H1 (cell line): Measurements from ENCODE around the gene SLC19A1. TPM values are rescaled to one million over a fixed set of nuclear protein-coding genes. Genes with fewer than 3 reads are reported as not detected.

ENCODE experiments used
- CTCF ChIA-PET: fragments of 300-600 bp; sonication (Branson Sonifier 250); formaldehyde crosslinking; loops from one replicate; lab custom pipeline; 2021; ENCODE audit not compliant: partially characterized antibody; lab: Charles Lee
- POLR2A ChIA-PET: fragments of 300-600 bp; sonication (Branson Sonifier 250); formaldehyde crosslinking; loops from one replicate; lab custom pipeline; 2021; ENCODE audit warnings: inconsistent platforms; ENCODE audit not compliant: partially characterized antibody; lab: Charles Lee
- DNase-seq, 2 experiments: peaks; one replicate each; pipeline versions ENCODE4 v3.0.0 to v3.0.0-alpha.2; 2010 to 2022; ENCODE audit warnings: low spot score in 2 of 2, low read depth in 1 of 2, mixed read lengths in 1 of 2
- FAIRE-seq: peaks from 2 replicates; lab custom pipeline; 2011; peaks lifted over from hg19 to GRCh38; lab: Jason Lieb, UNC
- H2AFZ ChIP-seq: 2 replicates; pipeline ENCODE4 v1.8.1; 2012; ENCODE audit warnings: low read length, inconsistent platforms
- H2AK5ac ChIP-seq: 2 replicates; pipeline ENCODE4 v1.6.1; 2013; ENCODE audit warnings: low read depth, low read length
- H2BK120ac ChIP-seq: replicated peaks from 2 replicates; pipeline ENCODE3; 2013; ENCODE audit warnings: low read depth, low read length, inconsistent platforms
- H2BK12ac ChIP-seq: 2 replicates; pipeline ENCODE4 v1.6.1; 2013; ENCODE audit warnings: low read depth, low read length
- H2BK15ac ChIP-seq: 2 replicates; pipeline ENCODE4 v1.6.1; 2013; ENCODE audit warnings: low read length
- H2BK20ac ChIP-seq: 2 replicates; pipeline ENCODE4 v1.6.1; 2013; ENCODE audit warnings: low read length
- H2BK5ac ChIP-seq: 2 replicates; pipeline ENCODE4 v1.6.1; 2013; ENCODE audit warnings: low read depth, low read length
- H3K14ac ChIP-seq: 2 replicates; pipeline ENCODE4 v1.6.1; 2013; ENCODE audit warnings: inconsistent platforms; ENCODE audit not compliant: insufficient read length
- H3K18ac ChIP-seq: 2 replicates; pipeline ENCODE4 v1.6.1; 2013; ENCODE audit warnings: low read length; ENCODE audit errors: extremely low read depth
- H3K23ac ChIP-seq: 2 replicates; pipeline ENCODE4 v1.6.1; 2013; ENCODE audit warnings: inconsistent platforms; ENCODE audit not compliant: insufficient read length
- H3K23me2 ChIP-seq: 2 replicates; pipeline ENCODE4 v1.6.1; 2013; ENCODE audit warnings: low read depth, low read length
- H3K27ac ChIP-seq: 2 replicates; pipeline ENCODE4 v1.6.1; 2011; ENCODE audit warnings: low read depth, low read length, inconsistent platforms
- H3K27me3 ChIP-seq, 4 experiments: replicated peaks in 1 of 4; 1 replicate in 1 of 4; 2 replicates in 3 of 4; pipeline versions ENCODE4 v1.6.1 to v1.8.1; 2011 to 2013; ENCODE audit warnings: low read length in 3 of 4, mild to moderate bottlenecking in 3 of 4, inconsistent platforms in 2 of 4, mixed read lengths in 2 of 4, moderate library complexity in 1 of 4; ENCODE audit not compliant: control insufficient read depth in 3 of 4, insufficient read depth in 3 of 4; ENCODE audit errors: extremely low read depth in 1 of 4
- H3K36me3 ChIP-seq, 4 experiments: 2 replicates each; pipeline versions ENCODE4 v1.6.1 to v1.8.1; 2011 to 2013; ENCODE audit warnings: mild to moderate bottlenecking in 4 of 4, low read length in 3 of 4, moderate library complexity in 2 of 4, control low read depth in 1 of 4, inconsistent platforms in 1 of 4; ENCODE audit not compliant: insufficient read depth in 4 of 4, control insufficient read depth in 2 of 4
- H3K4ac ChIP-seq: replicated peaks from 2 replicates; pipeline ENCODE3; 2013; ENCODE audit warnings: low read length, low read depth, mixed read lengths, inconsistent platforms; ENCODE audit not compliant: insufficient read length
- H3K4me1 ChIP-seq, 4 experiments: replicated peaks in 1 of 4; 1 replicate in 1 of 4; 2 replicates in 3 of 4; pipeline versions ENCODE4 v1.6.1 to v1.8.1; 2011 to 2013; ENCODE audit warnings: low read length in 3 of 4, inconsistent platforms in 2 of 4, mixed read lengths in 1 of 4; ENCODE audit not compliant: insufficient read depth in 4 of 4, control insufficient read depth in 3 of 4
- H3K4me2 ChIP-seq, 2 experiments: 2 replicates each; pipeline versions ENCODE4 v1.6.1 to v1.8.1; 2011 to 2013; ENCODE audit warnings: low read depth in 2 of 2, low read length in 2 of 2, control low read depth in 1 of 2, inconsistent platforms in 1 of 2, mild to moderate bottlenecking in 1 of 2; ENCODE audit not compliant: insufficient read depth in 1 of 2
- H3K4me3 ChIP-seq, 4 experiments: fragments of 200-600, 300-600 bp in 1 of 4; sonication (generic), shearing (Covaris generic), sonication (Bioruptor Twin) in 1 of 4; 2 replicates each; pipeline versions ENCODE4 v1.5.1 to v1.8.1; 2011 to 2016; ENCODE audit warnings: low read length in 4 of 4, low read depth in 3 of 4, control low read depth in 2 of 4, inconsistent platforms in 2 of 4, mild to moderate bottlenecking in 2 of 4, mixed read lengths in 1 of 4, moderate library complexity in 1 of 4; ENCODE audit not compliant: insufficient read depth in 2 of 4; ENCODE audit errors: extremely low read depth in 1 of 4
- H3K56ac ChIP-seq: replicated peaks from 2 replicates; pipeline ENCODE3; 2013; ENCODE audit warnings: low read depth, mild to moderate bottlenecking, mixed read lengths, low read length, inconsistent platforms; ENCODE audit not compliant: insufficient read length
- H3K79me1 ChIP-seq: 2 replicates; pipeline ENCODE4 v1.6.1; 2013; ENCODE audit warnings: low read depth, low read length, control low read depth
- H3K79me2 ChIP-seq, 2 experiments: 2 replicates each; pipeline versions ENCODE4 v1.6.1 to v1.8.1; 2012 to 2013; ENCODE audit warnings: low read length in 2 of 2, mild to moderate bottlenecking in 2 of 2, inconsistent platforms in 1 of 2; ENCODE audit not compliant: insufficient read depth in 2 of 2, control insufficient read depth in 1 of 2
- H3K9ac ChIP-seq, 4 experiments: replicated peaks in 1 of 4; 1 replicate in 1 of 4; 2 replicates in 3 of 4; pipeline versions ENCODE4 v1.6.1 to v1.8.1; 2011 to 2013; ENCODE audit warnings: low read depth in 3 of 4, low read length in 3 of 4, control low read depth in 2 of 4, mild to moderate bottlenecking in 2 of 4, moderate library complexity in 2 of 4, inconsistent platforms in 1 of 4; ENCODE audit errors: extremely low read depth in 1 of 4
- H3K9me3 ChIP-seq, 2 experiments: 2 replicates each; pipeline versions ENCODE4 v1.6.1 to v1.8.1; 2012 to 2013; ENCODE audit warnings: mild to moderate bottlenecking in 2 of 2, moderate library complexity in 2 of 2, control low read depth in 1 of 2, inconsistent platforms in 1 of 2, low read depth in 1 of 2, low read length in 1 of 2, mixed read lengths in 1 of 2; ENCODE audit not compliant: insufficient read depth in 2 of 2
- H4K20me1 ChIP-seq, 2 experiments: replicated peaks in 1 of 2; 2 replicates each; pipeline versions ENCODE3 to v1.8.1; 2011 to 2013; ENCODE audit warnings: inconsistent platforms in 2 of 2, low read length in 2 of 2, mild to moderate bottlenecking in 1 of 2; ENCODE audit not compliant: insufficient read depth in 2 of 2, control insufficient read depth in 1 of 2
- H4K5ac ChIP-seq: 2 replicates; pipeline ENCODE4 v1.6.1; 2013; ENCODE audit warnings: low read length, low read depth, mixed read lengths, inconsistent platforms; ENCODE audit not compliant: insufficient read length
- H4K8ac ChIP-seq: 2 replicates; pipeline ENCODE4 v1.8.0; 2013; ENCODE audit warnings: mild to moderate bottlenecking, moderate library complexity, low read length, inconsistent platforms; ENCODE audit not compliant: insufficient read depth; ENCODE audit errors: extremely low read depth
- H4K91ac ChIP-seq: replicated peaks from 2 replicates; pipeline ENCODE3; 2013; ENCODE audit warnings: low read length, mixed read lengths, inconsistent platforms; ENCODE audit not compliant: insufficient read length
- ASH2L ChIP-seq: fragments of 200-600, 300-600 bp; sonication (generic); IDR thresholded peaks from one replicate; pipeline ENCODE4 v1.7.1; 2017; ENCODE audit warnings: low read length
- CTCF ChIP-seq, 3 experiments: IDR thresholded peaks; 1 replicate in 2 of 3; 2 replicates in 1 of 3; pipeline versions ENCODE4 v1.5.1 to v1.6.1; 2011; ENCODE audit warnings: low read length in 3 of 3, mild to moderate bottlenecking in 3 of 3, inconsistent platforms in 2 of 3, low read depth in 1 of 3, moderate library complexity in 1 of 3; ENCODE audit not compliant: insufficient read depth in 1 of 3; ENCODE audit errors: control extremely low read depth in 1 of 3
- E2F6 ChIP-seq: IDR thresholded peaks from 2 replicates; pipeline ENCODE4 v1.6.1; 2012; ENCODE audit warnings: inconsistent platforms
- KDM1A ChIP-seq: fragments of 200-600, 300-600 bp; sonication (generic); IDR thresholded peaks from 2 replicates; pipeline ENCODE4 v1.7.1; 2016; ENCODE audit warnings: mild to moderate bottlenecking, low read length, borderline replicate concordance
- TAF1 ChIP-seq: IDR thresholded peaks from 2 replicates; pipeline ENCODE4 v1.6.1; 2011; ENCODE audit warnings: mild to moderate bottlenecking, low read depth, low read length
- YY1 ChIP-seq: IDR thresholded peaks from 2 replicates; pipeline ENCODE4 v1.6.1; 2011; ENCODE audit warnings: low read depth, mild to moderate bottlenecking, low read length
- WGBS, 2 experiments: shearing (Covaris generic) in 1 of 2; methylation state at CpG; one replicate each; pipeline versions ENCODE4 v1.1.6 to v1.1.7; 2013 to 2015; ENCODE audit warnings: low lambda C conversion rate in 2 of 2, mixed read lengths in 2 of 2, inconsistent platforms in 1 of 2, low coverage in 1 of 2, missing lambda C conversion rate in 1 of 2; ENCODE audit not compliant: insufficient replicate concordance in 2 of 2, insufficient coverage in 1 of 2, insufficient read length in 1 of 2; ENCODE audit errors: extremely low coverage in 1 of 2, missing lambda C conversion rate in 1 of 2; 5-methylcytosine and 5-hydroxymethylcytosine counted together
- polyA plus RNA-seq, 7 experiments: library from polyadenylated mRNA; depleted of rRNA in 3 of 7; stranded (reverse) in 5 of 7; unstranded in 2 of 7; fragments of >200 nt in 5 of 7; fragments of 200-250 nt in 2 of 7; gene quantifications; 1 replicate in 5 of 7; 2 replicates in 1 of 7; 4 replicates in 1 of 7; pipeline versions ENCODE4 v1.2.1 to v1.2.3, GENCODE V29; 2011 to 2013; ENCODE audit warnings: missing spikeins in 2 of 7, mixed read lengths in 2 of 7
- total RNA-seq: library from RNA; stranded (reverse); fragmentation: NEBNext Ultra II Directional; extraction: Animal tissue kit (Norgen Biotek cat#: 25700); gene quantifications from 2 replicates; pipeline ENCODE4 v1.2.1, GENCODE V29; 2021

SLC19A1 gene
- total and polyA plus RNA-seq, 2 of the 8 experiments (the other 6 are each of a cell fraction or from before 2014, with no cell fraction given), result 31.6 to 43.8 TPM

- FAIRE-seq (no peak), DNase-seq (no peak)
- no peak overlapping the region for H3K27ac ChIP-seq
- CTCF ChIA-PET, result interaction anchor here (0.9 to 2.1 kb wide), 6 partner anchors 15 to 272 kb away, joined by 3 to 6 read pairs (median 4); no protein-coding TSS in a partner anchor
- H4K8ac ChIP-seq, result peak overlapping the region; percentile 37; the same call in 1 of the 2 replicates
- no peak overlapping the region for H3K56ac ChIP-seq
- peaks cover 11 to 68% of the 10 kb centered on the region in 2 experiments for H3K79me2 ChIP-seq
- no peak overlapping the region; a peak in 1 of 7 replicates for H3K9ac ChIP-seq
- H2AK5ac ChIP-seq, result no peak overlapping the region
- peaks cover 0 to 10% of the 10 kb centered on the region in 2 experiments; a peak in 2 of 4 replicates for H3K9me3 ChIP-seq
- H3K27me3 ChIP-seq, result no peaks in the 10 kb centered on the region
- TF ChIP-seq ASH2L (no peak), TAF1 (no peak), KDM1A (peak; percentile 63; the same call in 1 of the 2 replicates), YY1 (no peak), CTCF (IDR thresholded peaks at IDR 0.05; ENCODE audit: control extremely low read depth in 1 of 3, insufficient read depth in 1 of 3, low read depth in 1 of 3, low read length in 3 of 3) (no peak), E2F6 (no peak)
- TF ChIP-seq, all 59 proteins: peak for 1
- peaks cover 19 to 39% of the 10 kb centered on the region in 2 experiments for H4K20me1 ChIP-seq
- no peak overlapping the region for H2BK12ac ChIP-seq
- H3K4me3 ChIP-seq, result no peak overlapping the region
- H3K14ac ChIP-seq, result no peak overlapping the region
- no peak overlapping the region for H2AFZ ChIP-seq
- H4K5ac ChIP-seq, result no peak overlapping the region
- peaks cover 25% of the 10 kb centered on the region for H3K79me1 ChIP-seq
- POLR2A ChIA-PET, result interaction anchor here (0.9 to 1.3 kb wide), 2 partner anchors 13 to 131 kb away, joined by 3 read pairs; no protein-coding TSS in a partner anchor
- no peak overlapping the region for H3K23ac ChIP-seq
- H2BK120ac ChIP-seq, result no peak overlapping the region
- no peak overlapping the region for H2BK15ac ChIP-seq
- H3K4me1 ChIP-seq, result no peaks in the 10 kb centered on the region; a peak in 1 of 7 replicates
- H3K4ac ChIP-seq, result no peak overlapping the region
- peaks cover 0 to 12% (median 2%) of the 10 kb centered on the region in 4 experiments; a peak in 5 of 8 replicates for H3K36me3 ChIP-seq
- H2BK5ac ChIP-seq, result peak overlapping the region; percentile 15; the same call in 1 of the 2 replicates
- no peak overlapping the region for H4K91ac ChIP-seq
- no peak overlapping the region for H3K4me2 ChIP-seq
- H2BK20ac ChIP-seq, result no peak overlapping the region
- H3K23me2 ChIP-seq, result peaks cover 4% of the 10 kb centered on the region; the same call in 1 of the 2 replicates
- 89% methylated on average over 20 of the region's 24 CpGs; no CpG with 5 or more reads in 1 of the 2 experiments for WGBS, 2 experiments
- no peak overlapping the region for H3K18ac ChIP-seq
Measured at GRCh38 chr21:45454060-45454925, 87.9 kb downstream of the SLC19A1 start.
